ENCODE measurements around the gene SEPTIN11. TPM values are rescaled to one million over a fixed set of nuclear protein-coding genes. Genes with fewer than 3 reads are reported as not detected.

SEPTIN11 gene
- polyA plus RNA-seq, 3 donors, result 3.2 to 14.8 (median 8.8) TPM

GRCh38 chr4:76923619-76924357 lies 25.8 kb upstream of the SEPTIN11 start:
- H3K4me3 Mint-ChIP-seq, result no peak overlapping the region
- Histone ChIP-seq H3K27me3 (ENCODE audit: control insufficient read depth in 2 of 2, insufficient read depth in 2 of 2, low read length in 2 of 2) (no peaks in the 10 kb centered on the region), H4K20me1 (ENCODE audit: insufficient read depth, low read length) (no peaks in the 10 kb centered on the region), H3K9ac (ENCODE audit: insufficient read depth, low read length, poor library complexity, severe bottlenecking) (no peak overlapping the region), H3K4me1 (ENCODE audit: control insufficient read depth in 1 of 2, insufficient read depth in 2 of 2, low read length in 2 of 2) (no peaks in the 10 kb centered on the region), H3K79me2 (ENCODE audit: insufficient read depth, low read length) (no peaks in the 10 kb centered on the region), H2AFZ (ENCODE audit: insufficient read depth, low read depth, low read length, poor library complexity, severe bottlenecking) (no peak overlapping the region), H3K4me3 (replicated peaks in 1 of 3; ENCODE audit: low read depth in 2 of 3, low read length in 3 of 3) (no peak overlapping the region), H3K9me3 (replicated peaks in 1 of 2; ENCODE audit: control insufficient read depth in 1 of 2, insufficient read depth in 1 of 2, low read length in 2 of 2) (no peaks in the 10 kb centered on the region), H3K36me3 (replicated peaks in 1 of 2; ENCODE audit: control insufficient read depth in 1 of 2, insufficient read depth in 2 of 2, low read length in 2 of 2) (no peaks in the 10 kb centered on the region), H3K27ac (ENCODE audit: low read depth in 1 of 2, low read length in 2 of 2) (no peak overlapping the region), H3K4me2 (replicated peaks; ENCODE audit: extremely low read depth, low read length, poor library complexity, severe bottlenecking) (no peak overlapping the region)
- H3K27ac Mint-ChIP-seq, result no peak overlapping the region
- H3K4me1 Mint-ChIP-seq, result no peaks in the 10 kb centered on the region
- H3K36me3 Mint-ChIP-seq, result no peaks in the 10 kb centered on the region
- intact Hi-C loops (cut with micrococcal nuclease), result no loop called here
- 100% methylated on average over 1 of the region's 5 CpGs for WGBS (ENCODE audit: insufficient coverage)
- no peak for DNase-seq
- H3K9me3 Mint-ChIP-seq, result peaks cover 0 to 2% (median 0%) of the 10 kb centered on the region in 7 donors
- H3K27me3 Mint-ChIP-seq (ENCODE audit: low read depth in 3 of 3), result peaks cover 3 to 6% (median 3%) of the 10 kb centered on the region in 3 donors
- TF ChIP-seq, protein P1, sequence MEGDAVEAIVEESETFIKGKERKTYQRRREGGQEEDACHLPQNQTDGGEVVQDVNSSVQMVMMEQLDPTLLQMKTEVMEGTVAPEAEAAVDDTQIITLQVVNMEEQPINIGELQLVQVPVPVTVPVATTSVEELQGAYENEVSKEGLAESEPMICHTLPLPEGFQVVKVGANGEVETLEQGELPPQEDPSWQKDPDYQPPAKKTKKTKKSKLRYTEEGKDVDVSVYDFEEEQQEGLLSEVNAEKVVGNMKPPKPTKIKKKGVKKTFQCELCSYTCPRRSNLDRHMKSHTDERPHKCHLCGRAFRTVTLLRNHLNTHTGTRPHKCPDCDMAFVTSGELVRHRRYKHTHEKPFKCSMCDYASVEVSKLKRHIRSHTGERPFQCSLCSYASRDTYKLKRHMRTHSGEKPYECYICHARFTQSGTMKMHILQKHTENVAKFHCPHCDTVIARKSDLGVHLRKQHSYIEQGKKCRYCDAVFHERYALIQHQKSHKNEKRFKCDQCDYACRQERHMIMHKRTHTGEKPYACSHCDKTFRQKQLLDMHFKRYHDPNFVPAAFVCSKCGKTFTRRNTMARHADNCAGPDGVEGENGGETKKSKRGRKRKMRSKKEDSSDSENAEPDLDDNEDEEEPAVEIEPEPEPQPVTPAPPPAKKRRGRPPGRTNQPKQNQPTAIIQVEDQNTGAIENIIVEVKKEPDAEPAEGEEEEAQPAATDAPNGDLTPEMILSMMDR (IDR thresholded peaks at IDR 0.05), result no peak

- H3K36me3 ChIP-seq (replicated peaks in 1 of 2; ENCODE audit: control insufficient read depth in 1 of 2, insufficient read depth in 2 of 2, low read length in 2 of 2), result no peaks in the 10 kb centered on the region
- WGBS (ENCODE audit: insufficient coverage), result 98% methylated on average over 6 of the region's 6 CpGs
- H3K79me2 ChIP-seq (ENCODE audit: insufficient read depth, low read length), result no peaks in the 10 kb centered on the region
- Mint-ChIP-seq H3K27ac (no peak overlapping the region), H3K4me3 (no peak overlapping the region), H3K4me1 (no peaks in the 10 kb centered on the region), H3K9me3 (no peaks in the 10 kb centered on the region), H3K36me3 (no peaks in the 10 kb centered on the region), H3K27me3 (ENCODE audit: low read depth in 3 of 3) (peaks cover 0 to 2% (median 1%) of the 10 kb centered on the region in 3 donors)
- TF ChIP-seq, protein P1 (IDR thresholded peaks at IDR 0.05), result no peak
- no peak overlapping the region for H2AFZ ChIP-seq (ENCODE audit: insufficient read depth, low read depth, low read length, poor library complexity, severe bottlenecking)
- DNase-seq, result no peak
- intact Hi-C loops (cut with micrococcal nuclease), result no loop called here
- H3K9ac ChIP-seq (ENCODE audit: insufficient read depth, low read length, poor library complexity, severe bottlenecking), result no peak overlapping the region
- H3K27ac ChIP-seq (ENCODE audit: low read depth in 1 of 2, low read length in 2 of 2), result no peak overlapping the region
- H3K4me3 ChIP-seq (replicated peaks in 1 of 3; ENCODE audit: low read depth in 2 of 3, low read length in 3 of 3), result no peak overlapping the region
- H3K27me3 ChIP-seq (ENCODE audit: control insufficient read depth in 2 of 2, insufficient read depth in 2 of 2, low read length in 2 of 2), result no peaks in the 10 kb centered on the region
- H3K4me1 ChIP-seq (ENCODE audit: control insufficient read depth in 1 of 2, insufficient read depth in 2 of 2, low read length in 2 of 2), result no peaks in the 10 kb centered on the region
- no peaks in the 10 kb centered on the region for H4K20me1 ChIP-seq (ENCODE audit: insufficient read depth, low read length)
- H3K4me2 ChIP-seq (replicated peaks; ENCODE audit: extremely low read depth, low read length, poor library complexity, severe bottlenecking), result no peak overlapping the region
- no peaks in the 10 kb centered on the region for H3K9me3 ChIP-seq (replicated peaks in 1 of 2; ENCODE audit: control insufficient read depth in 1 of 2, insufficient read depth in 1 of 2, low read length in 2 of 2)
Observed at GRCh38 chr4:76926841-76927240, 22.7 kb upstream of the SEPTIN11 start.
